NB4 (cell line): ENCODE data around the gene LGI4.

ENCODE experiments used
- DNase-seq: peaks from one replicate; pipeline ENCODE4 v3.0.0; 2010; ENCODE audit warnings: low read depth
- H3K4me3 ChIP-seq: one replicate; pipeline ENCODE4 v1.5.1; 2011; ENCODE audit warnings: mild to moderate bottlenecking, low read depth, low read length, moderate library complexity
- POLR2A ChIP-seq: IDR thresholded peaks from 2 replicates; pipeline ENCODE4 v1.6.1; 2011; ENCODE audit warnings: mild to moderate bottlenecking; ENCODE audit not compliant: insufficient read length; ENCODE audit errors: extremely low read depth
- TF ChIP-seq, protein P1 (sequence below): IDR thresholded peaks from 2 replicates; pipeline ENCODE4 v1.6.1; 2011; ENCODE audit warnings: low read depth, low read length
- TF ChIP-seq, protein P2 (sequence below): IDR thresholded peaks from one replicate; pipeline ENCODE4 v1.5.1; 2012; ENCODE audit warnings: low read depth, low read length

The LGI4 gene

DNA sequence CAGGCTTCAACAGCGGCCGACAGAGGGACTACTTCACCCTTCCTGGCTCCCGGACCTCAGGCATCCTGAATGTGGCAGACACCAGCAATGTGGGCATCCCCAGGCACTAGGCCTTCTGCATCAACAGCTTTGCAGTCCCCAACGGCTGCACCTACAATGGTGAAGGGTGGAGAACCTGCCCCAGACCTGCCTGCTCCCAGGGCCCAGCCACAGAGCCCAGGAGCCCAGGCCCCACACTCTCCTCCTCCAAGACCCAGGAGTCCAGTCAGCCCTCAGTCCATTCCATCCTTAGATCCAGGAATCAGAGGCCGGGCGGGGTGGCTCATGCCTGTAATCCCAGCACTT lies 58.9 kb downstream of the LGI4 start:
- H3K4me3 ChIP-seq = no peak overlapping the region
- no peak for DNase-seq
- TF ChIP-seq, protein P1, sequence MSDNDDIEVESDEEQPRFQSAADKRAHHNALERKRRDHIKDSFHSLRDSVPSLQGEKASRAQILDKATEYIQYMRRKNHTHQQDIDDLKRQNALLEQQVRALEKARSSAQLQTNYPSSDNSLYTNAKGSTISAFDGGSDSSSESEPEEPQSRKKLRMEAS = no peak

DNA sequence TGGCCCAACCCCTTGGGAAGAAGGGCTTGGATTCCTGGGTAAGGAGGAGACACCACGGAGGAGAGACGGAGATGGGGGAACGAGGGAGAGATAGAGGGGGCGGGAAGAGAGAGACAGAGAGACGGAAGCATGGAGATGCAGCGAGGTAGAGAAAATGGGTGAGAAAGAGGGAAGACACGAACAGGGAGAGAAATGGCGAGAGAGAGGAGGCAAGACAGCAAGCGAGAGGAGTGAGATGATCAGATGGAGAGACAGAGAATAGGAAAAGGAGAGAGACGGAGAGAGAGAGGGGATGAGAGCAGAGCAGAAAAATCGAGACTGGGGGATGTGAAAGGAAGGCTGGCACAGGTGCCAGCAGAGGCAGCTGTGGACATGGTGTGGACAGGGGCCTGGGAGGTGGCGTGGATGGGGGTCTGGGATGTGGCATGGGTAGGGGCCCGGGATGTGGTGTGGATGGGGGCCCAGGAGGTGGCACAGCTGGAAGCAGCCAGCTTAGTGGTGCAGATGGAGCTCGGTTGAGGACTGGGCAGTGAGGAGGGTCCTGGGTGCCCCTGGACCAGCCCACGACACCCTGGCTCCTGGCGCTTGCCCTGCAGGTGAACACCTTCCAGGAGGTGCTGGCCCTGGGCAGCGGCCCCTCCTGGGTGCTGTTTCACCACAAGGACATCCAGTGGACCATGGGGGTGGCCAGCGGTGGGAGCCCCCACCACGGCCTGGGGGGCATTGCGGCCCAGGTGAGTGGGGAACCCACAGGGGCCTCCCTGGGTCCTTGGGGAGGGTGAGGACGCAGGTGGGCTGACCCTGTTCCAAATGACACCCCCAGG lies 59.4 kb downstream of the LGI4 start:
- DNase-seq = no peak
- no peak overlapping the region for H3K4me3 ChIP-seq
- no peak for TF ChIP-seq POLR2A
- TF ChIP-seq, protein P1 = no peak
- TF ChIP-seq, protein P2, sequence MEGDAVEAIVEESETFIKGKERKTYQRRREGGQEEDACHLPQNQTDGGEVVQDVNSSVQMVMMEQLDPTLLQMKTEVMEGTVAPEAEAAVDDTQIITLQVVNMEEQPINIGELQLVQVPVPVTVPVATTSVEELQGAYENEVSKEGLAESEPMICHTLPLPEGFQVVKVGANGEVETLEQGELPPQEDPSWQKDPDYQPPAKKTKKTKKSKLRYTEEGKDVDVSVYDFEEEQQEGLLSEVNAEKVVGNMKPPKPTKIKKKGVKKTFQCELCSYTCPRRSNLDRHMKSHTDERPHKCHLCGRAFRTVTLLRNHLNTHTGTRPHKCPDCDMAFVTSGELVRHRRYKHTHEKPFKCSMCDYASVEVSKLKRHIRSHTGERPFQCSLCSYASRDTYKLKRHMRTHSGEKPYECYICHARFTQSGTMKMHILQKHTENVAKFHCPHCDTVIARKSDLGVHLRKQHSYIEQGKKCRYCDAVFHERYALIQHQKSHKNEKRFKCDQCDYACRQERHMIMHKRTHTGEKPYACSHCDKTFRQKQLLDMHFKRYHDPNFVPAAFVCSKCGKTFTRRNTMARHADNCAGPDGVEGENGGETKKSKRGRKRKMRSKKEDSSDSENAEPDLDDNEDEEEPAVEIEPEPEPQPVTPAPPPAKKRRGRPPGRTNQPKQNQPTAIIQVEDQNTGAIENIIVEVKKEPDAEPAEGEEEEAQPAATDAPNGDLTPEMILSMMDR = no peak
